Osteoblast (primary cell): ENCODE data around the gene SPATS2. TPM values are rescaled to one million over a fixed set of nuclear protein-coding genes. Genes with fewer than 3 reads are reported as not detected.

Experiments used
- DNase-seq: peaks from one replicate; pipeline ENCODE4 v3.0.0; 2011; ENCODE audit warnings: low spot score, mixed read lengths; ENCODE audit not compliant: insufficient read length; ENCODE audit errors: missing footprints
- H2AFZ ChIP-seq: 2 replicates; pipeline ENCODE4 v1.6.0; 2011; ENCODE audit warnings: mild to moderate bottlenecking, low read length
- H3K27ac ChIP-seq: 2 replicates; pipeline ENCODE4 v1.5.1; 2011; ENCODE audit warnings: mild to moderate bottlenecking, low read depth, low read length, moderate library complexity
- H3K27me3 ChIP-seq: 2 replicates; pipeline ENCODE4 v1.6.0; 2012; ENCODE audit warnings: mild to moderate bottlenecking, control low read depth, inconsistent platforms, low read length, moderate library complexity; ENCODE audit not compliant: insufficient read depth
- H3K36me3 ChIP-seq: 2 replicates; pipeline ENCODE4 v1.5.1; 2011; ENCODE audit warnings: mild to moderate bottlenecking, low read length, control low read depth, moderate library complexity; ENCODE audit not compliant: insufficient read depth
- H3K4me1 ChIP-seq: 2 replicates; pipeline ENCODE4 v1.5.1; 2011; ENCODE audit warnings: mild to moderate bottlenecking, low read length, control low read depth, moderate library complexity; ENCODE audit not compliant: insufficient read depth
- H3K4me2 ChIP-seq: 2 replicates; pipeline ENCODE4 v1.6.0; 2011; ENCODE audit warnings: mild to moderate bottlenecking, low read length; ENCODE audit not compliant: insufficient read depth
- H3K4me3 ChIP-seq: fragments of 200-600 bp; sonication (generic); 3 replicates; pipeline ENCODE4 v1.5.1; 2012; ENCODE audit warnings: mild to moderate bottlenecking, low read length, inconsistent platforms; ENCODE audit not compliant: insufficient read depth
- H3K79me2 ChIP-seq: 2 replicates; pipeline ENCODE4 v1.6.0; 2012; ENCODE audit warnings: mild to moderate bottlenecking, low read length, control low read depth, inconsistent platforms; ENCODE audit not compliant: insufficient read depth
- H3K9me3 ChIP-seq: 2 replicates; pipeline ENCODE4 v1.5.1; 2011; ENCODE audit warnings: low read depth, low read length, control low read depth
- H4K20me1 ChIP-seq: 2 replicates; pipeline ENCODE4 v1.6.0; 2012; ENCODE audit warnings: mild to moderate bottlenecking, low read length, control low read depth; ENCODE audit not compliant: insufficient read depth
- total RNA-seq: library from RNA; depleted of rRNA; stranded (reverse); fragments of >200 nt; gene quantifications from 2 replicates; pipeline ENCODE4 v1.2.3, GENCODE V29; 2012
- TF ChIP-seq, protein P1 (sequence below): IDR thresholded peaks from 2 replicates; pipeline ENCODE4 v1.5.1; 2011; ENCODE audit warnings: mild to moderate bottlenecking, low read depth, low read length, moderate library complexity; ENCODE audit errors: extremely low read depth

The SPATS2 gene
- total RNA-seq, 1 donor, result 25.7 TPM

DNA sequence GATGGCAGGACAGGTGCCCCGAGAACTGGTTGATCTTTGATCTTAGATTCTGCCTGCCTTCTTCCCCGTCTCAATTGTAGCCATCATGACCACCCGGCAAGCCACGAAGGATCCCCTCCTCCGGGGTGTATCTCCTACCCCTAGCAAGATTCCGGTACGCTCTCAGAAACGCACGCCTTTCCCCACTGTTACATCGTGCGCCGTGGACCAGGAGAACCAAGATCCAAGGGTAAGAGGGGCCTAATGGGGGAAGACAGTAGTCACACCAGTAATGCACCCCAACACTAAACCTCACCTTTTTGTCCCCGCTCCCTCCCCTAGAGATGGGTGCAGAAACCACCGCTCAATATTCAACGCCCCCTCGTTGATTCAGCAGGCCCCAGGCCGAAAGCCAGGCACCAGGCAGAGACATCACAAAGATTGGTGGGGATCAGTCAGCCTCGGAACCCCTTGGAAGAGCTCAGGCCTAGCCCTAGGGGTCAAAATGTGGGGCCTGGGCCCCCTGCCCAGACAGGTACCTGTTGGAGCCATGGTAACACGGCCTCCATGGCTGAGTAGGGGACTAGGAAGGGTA lies 43.7 kb upstream of the SPATS2 start:
- H4K20me1 ChIP-seq, result no peaks in the 10 kb centered on the region

DNA sequence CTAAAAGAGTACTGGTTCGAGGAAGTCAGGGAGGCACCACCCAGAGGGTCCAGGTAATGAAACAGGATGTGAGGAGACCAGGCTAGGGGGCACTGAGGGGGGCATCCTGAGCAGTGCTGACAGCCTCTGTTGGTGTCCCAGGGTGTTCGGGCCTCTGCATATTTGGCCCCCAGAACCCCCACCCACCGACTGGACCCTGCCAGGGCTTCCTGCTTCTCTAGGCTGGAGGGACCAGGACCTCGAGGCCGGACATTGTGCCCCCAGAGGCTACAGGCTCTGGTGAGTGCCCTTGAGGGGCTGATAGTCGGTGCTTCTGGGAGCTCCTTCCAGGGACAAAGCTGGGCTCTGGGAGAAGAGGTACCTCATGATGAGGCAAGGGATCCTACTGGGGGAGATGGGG lies 41.7 kb upstream of the SPATS2 start:
- Histone ChIP-seq H4K20me1 (no peaks in the 10 kb centered on the region), H3K4me3 (no peak overlapping the region), H3K36me3 (peaks cover 10% of the 10 kb centered on the region), H3K4me1 (peaks cover 19% of the 10 kb centered on the region), H3K9me3 (no peaks in the 10 kb centered on the region), H3K4me2 (no peak overlapping the region), H3K27ac (no peak overlapping the region), H3K27me3 (no peaks in the 10 kb centered on the region), H2AFZ (no peak overlapping the region), H3K79me2 (peaks cover 15% of the 10 kb centered on the region)
- no peak for DNase-seq
- TF ChIP-seq, protein P1, sequence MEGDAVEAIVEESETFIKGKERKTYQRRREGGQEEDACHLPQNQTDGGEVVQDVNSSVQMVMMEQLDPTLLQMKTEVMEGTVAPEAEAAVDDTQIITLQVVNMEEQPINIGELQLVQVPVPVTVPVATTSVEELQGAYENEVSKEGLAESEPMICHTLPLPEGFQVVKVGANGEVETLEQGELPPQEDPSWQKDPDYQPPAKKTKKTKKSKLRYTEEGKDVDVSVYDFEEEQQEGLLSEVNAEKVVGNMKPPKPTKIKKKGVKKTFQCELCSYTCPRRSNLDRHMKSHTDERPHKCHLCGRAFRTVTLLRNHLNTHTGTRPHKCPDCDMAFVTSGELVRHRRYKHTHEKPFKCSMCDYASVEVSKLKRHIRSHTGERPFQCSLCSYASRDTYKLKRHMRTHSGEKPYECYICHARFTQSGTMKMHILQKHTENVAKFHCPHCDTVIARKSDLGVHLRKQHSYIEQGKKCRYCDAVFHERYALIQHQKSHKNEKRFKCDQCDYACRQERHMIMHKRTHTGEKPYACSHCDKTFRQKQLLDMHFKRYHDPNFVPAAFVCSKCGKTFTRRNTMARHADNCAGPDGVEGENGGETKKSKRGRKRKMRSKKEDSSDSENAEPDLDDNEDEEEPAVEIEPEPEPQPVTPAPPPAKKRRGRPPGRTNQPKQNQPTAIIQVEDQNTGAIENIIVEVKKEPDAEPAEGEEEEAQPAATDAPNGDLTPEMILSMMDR, result no peak

More for the DNA sequence above, 43.7 kb upstream of the SPATS2 start:
- Histone ChIP-seq H3K27ac (peak overlapping the region; percentile 47), H3K36me3 (no peaks in the 10 kb centered on the region), H2AFZ (peak overlapping the region; percentile 100), H3K9me3 (no peaks in the 10 kb centered on the region), H3K4me2 (peak overlapping the region; percentile 94), H3K79me2 (peaks cover 15% of the 10 kb centered on the region), H3K4me3 (peak overlapping the region; percentile 89), H3K27me3 (no peaks in the 10 kb centered on the region), H3K4me1 (peaks cover 19% of the 10 kb centered on the region)
- DNase-seq, result peak; percentile 67
- TF ChIP-seq, protein P1, result no peak

DNA sequence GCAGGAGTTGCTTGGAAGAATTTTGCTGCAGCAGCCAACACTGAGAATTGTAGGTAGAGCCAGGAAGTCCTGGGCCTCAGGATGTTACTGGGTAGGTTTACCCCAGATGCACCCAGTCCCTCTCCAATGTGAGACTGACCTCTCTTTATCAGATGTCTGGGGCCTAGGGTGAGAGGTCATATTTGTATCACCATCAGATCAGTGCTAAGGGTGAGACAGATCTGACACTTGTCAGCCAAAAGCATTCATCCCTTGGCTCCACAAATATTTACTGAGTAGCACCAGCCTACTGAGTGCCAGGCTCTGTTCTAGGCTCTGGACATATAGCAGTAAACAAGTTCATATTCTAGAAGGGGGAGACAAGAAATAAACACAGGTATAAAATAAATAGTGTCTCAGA lies 39.9 kb upstream of the SPATS2 start:
- Histone ChIP-seq H4K20me1 (no peaks in the 10 kb centered on the region), H3K4me3 (no peak overlapping the region), H3K9me3 (no peaks in the 10 kb centered on the region), H3K27me3 (no peaks in the 10 kb centered on the region), H3K4me2 (no peak overlapping the region), H3K27ac (no peak overlapping the region), H3K79me2 (peaks cover 15% of the 10 kb centered on the region), H2AFZ (no peak overlapping the region), H3K36me3 (peaks cover 10% of the 10 kb centered on the region), H3K4me1 (peaks cover 12% of the 10 kb centered on the region)
- TF ChIP-seq, protein P1, result no peak
- DNase-seq, result no peak

DNA sequence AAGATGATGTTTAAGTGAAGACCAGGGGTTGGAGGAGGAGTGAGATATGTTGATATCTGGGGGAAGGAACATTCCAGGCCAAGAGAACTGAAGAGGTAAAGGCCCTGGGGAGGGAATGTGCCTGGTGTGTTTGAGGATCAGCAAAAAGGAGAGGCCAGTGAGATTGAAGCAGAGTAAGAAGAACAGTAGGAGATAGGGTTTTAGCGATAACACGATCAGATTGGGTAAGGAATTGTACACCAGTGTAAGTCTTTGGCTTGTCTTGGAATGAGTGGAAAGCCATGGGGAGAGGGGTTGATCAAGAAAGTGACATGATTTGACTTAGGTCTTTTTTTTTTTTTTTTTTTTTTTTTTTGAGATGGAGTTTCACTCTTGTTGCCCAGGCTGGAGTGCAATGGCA lies 39.4 kb upstream of the SPATS2 start:
- Histone ChIP-seq H3K4me1 (peaks cover 10% of the 10 kb centered on the region), H4K20me1 (no peaks in the 10 kb centered on the region), H3K9me3 (no peaks in the 10 kb centered on the region), H3K27me3 (no peaks in the 10 kb centered on the region), H3K4me2 (no peak overlapping the region), H2AFZ (no peak overlapping the region), H3K4me3 (no peak overlapping the region), H3K79me2 (peaks cover 15% of the 10 kb centered on the region), H3K36me3 (peaks cover 10% of the 10 kb centered on the region), H3K27ac (no peak overlapping the region)
- TF ChIP-seq, protein P1, result no peak
- DNase-seq, result peak; percentile 66
